ENCODE measurements around the gene APMAP.

Gene APMAP

DNA sequence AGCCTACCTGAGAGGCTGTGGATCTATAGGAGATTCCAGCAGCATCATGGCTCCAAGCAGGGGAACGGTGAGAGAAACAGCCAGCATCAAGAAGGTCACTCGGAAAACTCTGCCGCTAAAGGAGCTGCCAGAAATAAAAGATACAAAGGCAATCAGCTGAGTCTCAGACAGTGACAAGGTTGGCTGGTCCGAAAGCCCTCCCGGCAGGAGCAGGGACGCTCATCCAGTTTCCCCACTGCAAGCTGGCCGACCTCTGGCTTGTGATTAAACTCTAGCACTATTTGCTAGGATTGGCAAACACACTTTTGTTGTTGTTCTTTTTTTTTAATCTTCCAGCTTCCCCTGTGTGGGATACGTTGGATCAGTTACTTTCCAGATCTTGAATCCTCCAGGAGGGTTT, 8.7 kb downstream of the APMAP start:
- DNase-seq, result no peak
- no peaks in the 10 kb centered on the region for H3K4me1 ChIP-seq
- TF ChIP-seq, protein P1, sequence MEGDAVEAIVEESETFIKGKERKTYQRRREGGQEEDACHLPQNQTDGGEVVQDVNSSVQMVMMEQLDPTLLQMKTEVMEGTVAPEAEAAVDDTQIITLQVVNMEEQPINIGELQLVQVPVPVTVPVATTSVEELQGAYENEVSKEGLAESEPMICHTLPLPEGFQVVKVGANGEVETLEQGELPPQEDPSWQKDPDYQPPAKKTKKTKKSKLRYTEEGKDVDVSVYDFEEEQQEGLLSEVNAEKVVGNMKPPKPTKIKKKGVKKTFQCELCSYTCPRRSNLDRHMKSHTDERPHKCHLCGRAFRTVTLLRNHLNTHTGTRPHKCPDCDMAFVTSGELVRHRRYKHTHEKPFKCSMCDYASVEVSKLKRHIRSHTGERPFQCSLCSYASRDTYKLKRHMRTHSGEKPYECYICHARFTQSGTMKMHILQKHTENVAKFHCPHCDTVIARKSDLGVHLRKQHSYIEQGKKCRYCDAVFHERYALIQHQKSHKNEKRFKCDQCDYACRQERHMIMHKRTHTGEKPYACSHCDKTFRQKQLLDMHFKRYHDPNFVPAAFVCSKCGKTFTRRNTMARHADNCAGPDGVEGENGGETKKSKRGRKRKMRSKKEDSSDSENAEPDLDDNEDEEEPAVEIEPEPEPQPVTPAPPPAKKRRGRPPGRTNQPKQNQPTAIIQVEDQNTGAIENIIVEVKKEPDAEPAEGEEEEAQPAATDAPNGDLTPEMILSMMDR (IDR thresholded peaks at IDR 0.05; ENCODE audit: low read depth, low read length), result no peak
- H3K36me3 ChIP-seq, result peaks cover 5% of the 10 kb centered on the region
- H3K27me3 ChIP-seq, result no peaks in the 10 kb centered on the region
- H3K9me3 ChIP-seq, result no peaks in the 10 kb centered on the region
- H3K4me3 ChIP-seq (ENCODE audit: low read depth, low read length), result no peak overlapping the region

DNA sequence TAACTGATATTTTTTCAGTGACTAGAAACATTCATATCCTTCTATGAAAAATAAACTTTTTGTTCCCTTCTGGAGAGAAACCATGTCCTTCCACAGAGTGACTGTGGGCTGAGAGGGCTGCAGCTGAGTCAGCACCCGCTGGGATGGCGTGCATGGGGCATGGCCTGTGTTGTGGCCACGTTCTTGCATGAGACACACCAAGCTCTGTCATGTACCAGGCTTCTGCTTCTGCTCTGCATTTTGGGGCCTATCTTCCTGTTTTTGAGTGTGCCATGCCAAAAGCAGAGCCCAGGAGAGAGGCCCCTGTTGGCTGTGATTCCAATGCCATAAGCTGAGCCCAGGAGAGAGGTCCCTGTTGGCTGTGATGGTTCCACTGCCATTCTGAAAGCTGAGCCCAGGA, 10.8 kb downstream of the APMAP start:
- TF ChIP-seq, protein P1 (IDR thresholded peaks at IDR 0.05; ENCODE audit: low read depth, low read length), result no peak
- Histone ChIP-seq H3K9me3 (no peaks in the 10 kb centered on the region), H3K36me3 (peaks cover 14% of the 10 kb centered on the region), H3K27me3 (no peaks in the 10 kb centered on the region), H3K4me3 (ENCODE audit: low read depth, low read length) (no peak overlapping the region), H3K4me1 (no peaks in the 10 kb centered on the region)
- DNase-seq, result no peak

GRCh38 chr20:24981282-24981681, 11.3 kb downstream of the APMAP start:
- no peaks in the 10 kb centered on the region for H3K27me3 ChIP-seq
- no peak overlapping the region for H3K4me3 ChIP-seq (ENCODE audit: low read depth, low read length)
- H3K4me1 ChIP-seq, result no peaks in the 10 kb centered on the region
- TF ChIP-seq, protein P1 (IDR thresholded peaks at IDR 0.05; ENCODE audit: low read depth, low read length), result no peak
- H3K36me3 ChIP-seq, result peaks cover 18% of the 10 kb centered on the region
- peaks cover 3% of the 10 kb centered on the region; the same call in 1 of the 2 replicates for H3K9me3 ChIP-seq
- no peak for DNase-seq

GRCh38 chr20:24980291-24981053, 12.1 kb downstream of the APMAP start:
- Histone ChIP-seq H3K4me3 (ENCODE audit: low read depth, low read length) (no peak overlapping the region), H3K9me3 (peaks cover 3% of the 10 kb centered on the region; the same call in 1 of the 2 replicates), H3K4me1 (no peaks in the 10 kb centered on the region), H3K27me3 (no peaks in the 10 kb centered on the region), H3K36me3 (peaks cover 18% of the 10 kb centered on the region)
- no peak for DNase-seq
- TF ChIP-seq, protein P1 (IDR thresholded peaks at IDR 0.05; ENCODE audit: low read depth, low read length), result no peak

DNA sequence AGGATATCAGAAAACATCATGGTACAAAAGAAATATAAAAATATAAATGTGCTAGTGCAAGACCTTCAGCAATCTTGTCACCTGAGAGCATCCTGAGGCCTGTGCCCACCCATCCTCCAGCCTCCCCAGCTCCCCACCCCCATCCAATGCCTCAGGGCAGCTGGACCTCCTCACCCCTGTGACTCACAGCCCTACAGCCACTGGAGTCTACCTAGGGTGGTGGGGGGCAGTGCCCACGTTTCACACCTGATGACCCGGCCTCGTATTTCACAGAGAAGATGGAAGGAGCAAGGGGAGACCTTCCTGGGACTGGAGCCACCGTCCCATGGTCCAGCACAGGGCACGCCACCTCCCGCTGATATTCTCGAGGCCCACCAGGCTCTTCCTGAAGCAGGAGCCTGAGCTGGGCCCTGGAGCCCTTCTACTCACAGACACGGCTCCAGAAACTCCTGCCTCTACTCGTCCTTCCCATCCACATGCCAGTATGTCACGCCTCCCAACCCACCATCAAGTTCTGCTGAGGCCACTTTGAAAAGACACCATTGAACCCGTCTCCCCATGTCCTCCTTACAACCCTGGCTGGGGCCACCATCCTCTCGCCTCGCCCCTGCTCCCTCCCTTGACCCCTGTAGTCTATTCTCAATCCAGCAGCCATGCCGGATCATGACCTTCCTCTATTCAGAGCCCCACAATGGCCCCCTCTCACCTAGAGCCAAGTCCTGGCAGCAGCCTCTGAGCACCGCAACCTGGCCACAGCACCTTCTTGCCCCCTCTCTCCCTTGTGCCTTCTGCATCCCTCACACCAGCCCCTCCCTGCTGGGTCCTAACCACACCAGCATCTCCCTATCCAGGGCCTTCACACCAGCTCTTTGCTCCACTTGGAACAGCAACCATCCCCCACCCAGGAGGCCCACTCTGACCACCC, 13.3 kb downstream of the APMAP start:
- Histone ChIP-seq H3K36me3 (peaks cover 18% of the 10 kb centered on the region), H3K9me3 (peaks cover 3% of the 10 kb centered on the region; the same call in 1 of the 2 replicates), H3K4me1 (no peaks in the 10 kb centered on the region), H3K27me3 (no peaks in the 10 kb centered on the region), H3K4me3 (ENCODE audit: low read depth, low read length) (no peak overlapping the region)
- DNase-seq, result no peak
- TF ChIP-seq, protein P1 (IDR thresholded peaks at IDR 0.05; ENCODE audit: low read depth, low read length), result no peak
